Body of pancreas (tissue), 4 donors: ENCODE results near the gene AP4E1. TPM values are rescaled to one million over a fixed set of nuclear protein-coding genes. Genes with fewer than 3 reads are reported as not detected.
"Not testable (repeated sequence)": the region's sequence is repeated elsewhere in the genome, so short reads cannot be mapped to it uniquely, and the experiment has no call there.

ENCODE experiments used
- ATAC-seq: fragments of 150-250 bp; one replicate; pipeline ENCODE4 v1.9.1; 2016
- DNase-seq, 4 donors: peaks; one replicate each; pipeline ENCODE4 v3.0.0-alpha.2; 2019
- H3K27ac ChIP-seq, 4 donors: fragments of 200-600 bp; sonication (generic); 1 replicate in 3 of 4; 2 replicates in 1 of 4; pipeline versions ENCODE4 v1.5.1 to v1.6.1; 2016 to 2019; ENCODE audit warnings: mild to moderate bottlenecking in 1 of 4, mixed read lengths in 1 of 4, moderate library complexity in 1 of 4
- H3K27me3 ChIP-seq, 2 donors: fragments of 200-600 bp; sonication (generic); one replicate each; pipeline ENCODE4 v1.6.0; 2016; ENCODE audit warnings: mild to moderate bottlenecking in 1 of 2
- H3K36me3 ChIP-seq, 2 donors: fragments of 200-600 bp; sonication (generic); replicated peaks in 1 of 2; 2 replicates each; pipeline ENCODE4 v1.5.1; 2016; ENCODE audit warnings: low read depth in 2 of 2; ENCODE audit not compliant: insufficient read depth in 1 of 2
- H3K4me1 ChIP-seq: fragments of 200-600 bp; sonication (generic); one replicate; pipeline ENCODE4 v1.6.0; 2016
- H3K4me3 ChIP-seq, 2 donors: fragments of 200-600 bp; sonication (generic); 1 replicate in 1 of 2; 2 replicates in 1 of 2; pipeline ENCODE4 v1.5.1; 2016 to 2019
- H3K9me3 ChIP-seq, 3 donors: fragments of 200-600 bp; sonication (generic); 1 replicate in 2 of 3; 2 replicates in 1 of 3; pipeline ENCODE4 v1.5.1; 2016
- CTCF ChIP-seq, 7 experiments: fragments of 450-650 bp in 4 of 7; fragments of 200-600 bp in 3 of 7; sonication (generic) in 3 of 7; IDR thresholded peaks; one replicate each; pipeline ENCODE4 v1.5.1; 2016 to 2019; ENCODE audit warnings: antibody characterized with exemption in 7 of 7
- POLR2A ChIP-seq, 3 donors: fragments of 450-650 bp; IDR thresholded peaks; one replicate each; pipeline ENCODE4 v1.6.1; 2016; ENCODE audit warnings: antibody characterized with exemption in 3 of 3, mild to moderate bottlenecking in 2 of 3
- WGBS, 2 donors: methylation state at CpG; one replicate each; pipeline ENCODE4 v1.1.5; 2017; 5-methylcytosine and 5-hydroxymethylcytosine counted together
- intact Hi-C: fragments of 100-400 bp; cut with DNase I; formaldehyde crosslinking; loops from one replicate; pipeline ENCODE4 v1.15.1; 2023
- total RNA-seq, 2 donors: library from RNA; depleted of rRNA; stranded (reverse); fragments of >200 nt; gene quantifications; one replicate each; pipeline ENCODE4 v1.1.0, GENCODE V29; 2016

AP4E1 gene
- total RNA-seq, 2 donors from 2014 or later: 3.4 to 3.6 TPM

GRCh38 chr15:50891159-50891558 is 17.3 kb upstream of the AP4E1 start:
- H3K27me3 ChIP-seq: no peaks in the 10 kb centered on the region
- DNase-seq (no peak), ATAC-seq (no peak)
- H3K4me3 ChIP-seq: no peak overlapping the region
- TF ChIP-seq POLR2A (IDR thresholded peaks at IDR 0.05): no peak
- no peak for TF ChIP-seq CTCF (IDR thresholded peaks at IDR 0.05)
- H3K27ac ChIP-seq: no peak overlapping the region
- intact Hi-C loops: no loop called here
- H3K36me3 ChIP-seq: no peaks in the 10 kb centered on the region
- no peaks in the 10 kb centered on the region for H3K9me3 ChIP-seq
- H3K4me1 ChIP-seq: no peaks in the 10 kb centered on the region
- 95 to 96% methylated on average over 1 of the region's 1 CpG for WGBS, 2 donors

GRCh38 chr15:50893976-50894375 is 14.5 kb upstream of the AP4E1 start:
- intact Hi-C loops: no loop called here
- no peak for ATAC-seq
- 91 to 95% methylated on average over 2 to 3 of the region's 3 CpGs for WGBS, 2 donors
- no peaks in the 10 kb centered on the region for H3K36me3 ChIP-seq
- no peak overlapping the region for H3K4me3 ChIP-seq
- H3K27ac ChIP-seq: no peak overlapping the region
- DNase-seq: no peak
- no peaks in the 10 kb centered on the region for H3K9me3 ChIP-seq
- no peaks in the 10 kb centered on the region for H3K27me3 ChIP-seq
- H3K4me1 ChIP-seq: no peaks in the 10 kb centered on the region
- TF ChIP-seq POLR2A (IDR thresholded peaks at IDR 0.05) (no peak), CTCF (IDR thresholded peaks at IDR 0.05) (no peak)

GRCh38 chr15:50901390-50901789 is 7.1 kb upstream of the AP4E1 start:
- H3K4me3 ChIP-seq, H3K9me3 ChIP-seq, DNase-seq, intact Hi-C loops, ATAC-seq, H3K27me3 ChIP-seq, H3K36me3 ChIP-seq, H3K27ac ChIP-seq, H3K4me1 ChIP-seq: not testable (repeated sequence)
- 92 to 96% methylated on average over 8 of the region's 8 CpGs for WGBS, 2 donors

- TF ChIP-seq POLR2A (IDR thresholded peaks at IDR 0.05) (no peak), CTCF (IDR thresholded peaks at IDR 0.05) (no peak)
- H3K36me3 ChIP-seq: no peaks in the 10 kb centered on the region
- ATAC-seq: no peak
Measured at GRCh38 chr15:50904211-50904610, 4.3 kb upstream of the AP4E1 start.

GRCh38 chr15:50905055-50905454 is 3.4 kb upstream of the AP4E1 start:
- Histone ChIP-seq H3K36me3 (no peaks in the 10 kb centered on the region), H3K4me1 (peaks cover 15% of the 10 kb centered on the region), H3K27me3 (no peaks in the 10 kb centered on the region), H3K9me3 (no peaks in the 10 kb centered on the region), H3K27ac (no peak overlapping the region), H3K4me3 (no peak overlapping the region)
- no peak for ATAC-seq
- intact Hi-C loops: no loop called here
- TF ChIP-seq CTCF (IDR thresholded peaks at IDR 0.05): no peak
- TF ChIP-seq POLR2A (IDR thresholded peaks at IDR 0.05): no peak
- WGBS, 2 donors: 95 to 96% methylated on average over 4 of the region's 4 CpGs
- DNase-seq: no peak

More at GRCh38 chr15:50904211-50904610, 4.3 kb upstream of the AP4E1 start:
- intact Hi-C loops: no loop called here
- no peak overlapping the region for H3K27ac ChIP-seq
- no peak for DNase-seq
- no peaks in the 10 kb centered on the region for H3K9me3 ChIP-seq
- H3K4me1 ChIP-seq: peaks cover 9% of the 10 kb centered on the region
- H3K27me3 ChIP-seq: no peaks in the 10 kb centered on the region
- H3K4me3 ChIP-seq: no peak overlapping the region
